Stimulated activated CD8-positive, alpha-beta memory T cell treated with anti-CD3 and anti-CD28 coated beads, Interleukin-7, amount 100 ng/mL, for 24 hours (primary cell): ENCODE measurements around the gene VPS16.
A peak's percentile ranks its signal among the peaks of the same experiment; 100 is the strongest.

Source experiments
- DNase-seq: peaks from one replicate; pipeline ENCODE4 v3.0.0-alpha.2; 2020; ENCODE audit warnings: low read depth

VPS16 gene

GRCh38 chr20:2840138-2840966 is at the start of gene VPS16, which contains the start of gene PCED1A:
Gene VPS16 (plus strand): TSS chr20:2840745. CDS start chr20:2840775, 30 bp downstream.
Gene PCED1A (minus strand): TSS chr20:2840655. CDS start chr20:2839912, 743 bp downstream.
- DNase-seq = peak; percentile 77

- no peak for DNase-seq
These were observed 47.1 kb upstream of the VPS16 start for GRCh38 chr20:2793471-2793870.

GRCh38 chr20:2794202-2794748 is 46.3 kb upstream of the VPS16 start:
- no peak for DNase-seq

GRCh38 chr20:2794866-2795447 is 45.6 kb upstream of the VPS16 start:
- DNase-seq = no peak

- no peak for DNase-seq
These were observed 45.1 kb upstream of the VPS16 start for GRCh38 chr20:2795451-2795850.

GRCh38 chr20:2796011-2796660 is 44.4 kb upstream of the VPS16 start:
- no peak for DNase-seq

GRCh38 chr20:2797136-2797983 is 43.2 kb upstream of the VPS16 start:
- DNase-seq = no peak

GRCh38 chr20:2798095-2798805 is 42.3 kb upstream of the VPS16 start:
- no peak for DNase-seq

- no peak for DNase-seq
These were observed 41.7 kb upstream of the VPS16 start for GRCh38 chr20:2798814-2799213.

- no peak for DNase-seq
These were observed 41.3 kb upstream of the VPS16 start for GRCh38 chr20:2799271-2799670.

- no peak for DNase-seq
These were observed 40.6 kb upstream of the VPS16 start for GRCh38 chr20:2799688-2800520.

GRCh38 chr20:2800521-2801285 is 39.8 kb upstream of the VPS16 start, which contains the start of gene CPXM1:
Gene CPXM1 (minus strand): TSS chr20:2800627. CDS start chr20:2800572, 55 bp downstream.
- no peak for DNase-seq

- no peak for DNase-seq
These were observed 39.2 kb upstream of the VPS16 start for GRCh38 chr20:2801286-2801728.

GRCh38 chr20:2804041-2804828 is 36.3 kb upstream of the VPS16 start:
- no peak for DNase-seq

- no peak for DNase-seq
These were observed 35.5 kb upstream of the VPS16 start for GRCh38 chr20:2804852-2805688.

- no peak for DNase-seq
These were observed 34.7 kb upstream of the VPS16 start for GRCh38 chr20:2805689-2806350.

GRCh38 chr20:2806351-2806701 is 34.2 kb upstream of the VPS16 start:
- DNase-seq = no peak
